Neural progenitor cell (in vitro differentiated cells): ENCODE measurements around the gene FASTKD2. TPM values are rescaled to one million over a fixed set of nuclear protein-coding genes. Genes with fewer than 3 reads are reported as not detected.
"Not testable (repeated sequence)": the region's sequence is repeated elsewhere in the genome, so short reads cannot be mapped to it uniquely, and the experiment has no call there.

Experiments used
- DNase-seq: peaks from one replicate; pipeline ENCODE4 v3.0.0-alpha.2; 2016; ENCODE audit warnings: low spot score
- H2AFZ ChIP-seq: fragments of 200-600 bp; sonication (generic); replicated peaks from 2 replicates; pipeline ENCODE4 v1.6.1; 2016; ENCODE audit warnings: antibody characterized with exemption
- H3F3A ChIP-seq: fragments of 200-600 bp; sonication (generic); 2 replicates; pipeline ENCODE4 v1.6.1; 2016; ENCODE audit warnings: antibody characterized with exemption, low read depth
- H3K27ac ChIP-seq: fragments of 200-600 bp; sonication (generic); 2 replicates; pipeline ENCODE4 v1.5.1; 2016; ENCODE audit warnings: mild to moderate bottlenecking
- H3K27me3 ChIP-seq: fragments of 200-600 bp; sonication (generic); 2 replicates; pipeline ENCODE4 v1.6.1; 2016; ENCODE audit warnings: mild to moderate bottlenecking, moderate library complexity
- H3K36me3 ChIP-seq: fragments of 200-600 bp; sonication (generic); 2 replicates; pipeline ENCODE4 v1.5.1; 2016
- H3K4me1 ChIP-seq: fragments of 200-600 bp; sonication (generic); 2 replicates; pipeline ENCODE4 v1.6.1; 2016; ENCODE audit warnings: mixed run types
- H3K4me2 ChIP-seq: fragments of 200-600 bp; sonication (generic); 2 replicates; pipeline ENCODE4 v1.6.1; 2016
- H3K4me3 ChIP-seq: fragments of 200-600 bp; sonication (generic); 2 replicates; pipeline ENCODE4 v1.5.1; 2016
- H3K79me2 ChIP-seq: fragments of 200-600 bp; sonication (generic); 2 replicates; pipeline ENCODE4 v1.6.1; 2016; ENCODE audit warnings: low read depth
- H3K9ac ChIP-seq: fragments of 200-600 bp; sonication (generic); 2 replicates; pipeline ENCODE4 v1.6.1; 2016
- H3K9me3 ChIP-seq: fragments of 200-600 bp; sonication (generic); 2 replicates; pipeline ENCODE4 v1.5.1; 2016; ENCODE audit warnings: low read depth
- H4K20me1 ChIP-seq: fragments of 200-600 bp; sonication (generic); 2 replicates; pipeline ENCODE4 v1.6.1; 2016; ENCODE audit warnings: low read depth
- H3K27ac Mint-ChIP-seq: 3 replicates; pipeline ENCODE4 v1.8.0; 2021; ENCODE audit warnings: mixed read lengths
- H3K27me3 Mint-ChIP-seq: 2 replicates; pipeline ENCODE4 v1.8.0; 2022; ENCODE audit warnings: low read depth, mild to moderate bottlenecking, inconsistent platforms, moderate library complexity, mixed read lengths; ENCODE audit not compliant: insufficient read depth
- H3K36me3 Mint-ChIP-seq: 3 replicates; pipeline ENCODE4 v1.8.0; 2021; ENCODE audit warnings: mixed read lengths
- H3K4me1 Mint-ChIP-seq: 3 replicates; pipeline ENCODE4 v1.8.0; 2021; ENCODE audit warnings: mixed read lengths
- H3K4me3 Mint-ChIP-seq: 3 replicates; pipeline ENCODE4 v1.8.0; 2021; ENCODE audit warnings: mild to moderate bottlenecking, moderate library complexity, mixed read lengths
- H3K9me3 Mint-ChIP-seq: 3 replicates; pipeline ENCODE4 v1.8.0; 2020; ENCODE audit warnings: mixed read lengths
- CTCF ChIP-seq: fragments of 200-600 bp; sonication (generic); IDR thresholded peaks from 2 replicates; pipeline ENCODE4 v1.5.1; 2017; ENCODE audit warnings: antibody characterized with exemption, mild to moderate bottlenecking
- EZH2 ChIP-seq: fragments of 200-600 bp; sonication (generic); IDR thresholded peaks from 2 replicates; pipeline ENCODE4 v1.6.1; 2017; ENCODE audit warnings: antibody characterized with exemption, mild to moderate bottlenecking, moderate library complexity
- EZH2phosphoT487 ChIP-seq: fragments of 200-600 bp; sonication (generic); IDR thresholded peaks from 2 replicates; pipeline ENCODE4 v1.6.1; 2017; ENCODE audit warnings: antibody characterized with exemption
- total RNA-seq: library from RNA; depleted of rRNA; stranded (reverse); fragments of >200 nt; gene quantifications from 2 replicates; pipeline ENCODE4 v1.2.3, GENCODE V29; 2015; ENCODE audit warnings: low replicate concordance

Gene FASTKD2
- total RNA-seq, 1 donor from 2014 or later = 39.0 TPM

DNA sequence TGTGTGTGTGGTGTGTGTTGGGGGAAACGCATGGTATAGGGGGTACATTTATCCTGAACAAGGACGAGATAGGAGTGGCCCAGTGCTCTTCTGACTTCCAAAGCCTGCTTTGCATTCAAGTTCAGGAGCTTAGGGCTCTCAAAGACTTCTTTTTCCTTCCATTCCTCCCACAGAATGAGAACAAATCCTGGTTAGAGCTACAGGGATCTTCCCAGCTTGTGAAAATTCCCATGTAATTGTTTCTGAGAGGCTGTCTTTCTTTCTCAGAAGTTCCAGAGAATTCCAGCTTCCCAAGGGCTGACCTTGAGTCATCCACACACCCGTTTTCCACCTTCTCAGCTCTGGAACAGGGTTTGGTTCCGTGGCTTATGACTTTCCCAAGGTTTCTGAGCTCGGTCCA, 38.9 kb downstream of the FASTKD2 start:
- H3K36me3 Mint-ChIP-seq = no peaks in the 10 kb centered on the region
- no peak overlapping the region for H3K27ac Mint-ChIP-seq
- H3K4me1 Mint-ChIP-seq = peaks cover 36% of the 10 kb centered on the region
- no peaks in the 10 kb centered on the region for H3K27me3 ChIP-seq
- no peak overlapping the region for H2AFZ ChIP-seq
- no peaks in the 10 kb centered on the region for H3K36me3 ChIP-seq
- no peak overlapping the region for H3K4me2 ChIP-seq
- no peak for DNase-seq
- no peaks in the 10 kb centered on the region for H3F3A ChIP-seq
- H4K20me1 ChIP-seq = no peaks in the 10 kb centered on the region
- peaks cover 4% of the 10 kb centered on the region for H3K4me1 ChIP-seq
- TF ChIP-seq EZH2 (no peak), EZH2phosphoT487 (no peak), CTCF (no peak)
- H3K9me3 ChIP-seq = no peaks in the 10 kb centered on the region
- H3K4me3 ChIP-seq = no peak overlapping the region
- H3K9ac ChIP-seq = no peak overlapping the region
- H3K27me3 Mint-ChIP-seq = no peaks in the 10 kb centered on the region
- no peaks in the 10 kb centered on the region for H3K9me3 Mint-ChIP-seq
- H3K27ac ChIP-seq = no peak overlapping the region
- no peak overlapping the region for H3K4me3 Mint-ChIP-seq
- no peaks in the 10 kb centered on the region for H3K79me2 ChIP-seq

DNA sequence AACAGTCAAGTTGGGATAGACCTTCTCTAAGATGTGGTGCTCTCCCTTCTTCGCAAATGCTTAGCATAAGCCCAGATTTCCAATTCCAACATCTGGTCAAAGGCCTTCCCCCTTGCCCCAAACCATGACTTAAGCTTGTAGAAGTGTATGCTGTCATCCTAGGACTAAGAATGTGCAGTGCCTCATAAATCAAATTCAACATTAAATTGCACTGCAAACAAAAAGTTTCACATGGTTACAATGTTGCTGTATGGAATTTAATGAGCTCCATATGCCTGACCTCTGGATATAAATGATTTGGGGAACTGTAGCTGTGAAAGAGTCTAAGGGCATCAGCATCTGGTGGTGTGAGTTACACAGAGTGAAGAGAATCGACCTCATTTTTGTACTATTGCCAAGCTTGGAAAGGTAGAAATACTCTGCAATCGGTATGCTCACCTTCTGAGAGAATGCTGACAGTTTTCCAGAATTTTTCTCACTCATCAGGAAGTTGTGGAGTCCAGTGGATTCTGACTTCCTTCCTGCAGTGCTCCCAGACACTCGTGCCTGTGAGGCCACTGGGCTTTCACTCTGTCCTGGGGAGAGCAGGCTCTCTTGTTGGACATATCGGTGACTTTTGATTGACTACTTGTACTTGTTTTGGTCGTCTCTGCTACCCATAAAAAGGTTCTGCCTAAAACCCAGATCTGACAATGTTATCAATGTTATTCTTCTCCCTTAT, 40.6 kb downstream of the FASTKD2 start:
- Histone ChIP-seq H3F3A (no peaks in the 10 kb centered on the region), H4K20me1 (no peaks in the 10 kb centered on the region), H3K79me2 (no peaks in the 10 kb centered on the region), H2AFZ (no peak overlapping the region), H3K27me3 (peaks cover 5% of the 10 kb centered on the region), H3K9ac (no peak overlapping the region), H3K27ac (no peak overlapping the region), H3K9me3 (no peaks in the 10 kb centered on the region), H3K4me3 (no peak overlapping the region), H3K4me2 (no peak overlapping the region), H3K4me1 (no peaks in the 10 kb centered on the region), H3K36me3 (no peaks in the 10 kb centered on the region)
- no peak overlapping the region for H3K4me3 Mint-ChIP-seq
- peaks cover 2% of the 10 kb centered on the region for H3K27me3 Mint-ChIP-seq
- no peak for DNase-seq
- H3K36me3 Mint-ChIP-seq = no peaks in the 10 kb centered on the region
- H3K27ac Mint-ChIP-seq = no peak overlapping the region
- no peaks in the 10 kb centered on the region for H3K9me3 Mint-ChIP-seq
- TF ChIP-seq EZH2phosphoT487 (no peak), EZH2 (no peak), CTCF (no peak)
- H3K4me1 Mint-ChIP-seq = peaks cover 27% of the 10 kb centered on the region

DNA sequence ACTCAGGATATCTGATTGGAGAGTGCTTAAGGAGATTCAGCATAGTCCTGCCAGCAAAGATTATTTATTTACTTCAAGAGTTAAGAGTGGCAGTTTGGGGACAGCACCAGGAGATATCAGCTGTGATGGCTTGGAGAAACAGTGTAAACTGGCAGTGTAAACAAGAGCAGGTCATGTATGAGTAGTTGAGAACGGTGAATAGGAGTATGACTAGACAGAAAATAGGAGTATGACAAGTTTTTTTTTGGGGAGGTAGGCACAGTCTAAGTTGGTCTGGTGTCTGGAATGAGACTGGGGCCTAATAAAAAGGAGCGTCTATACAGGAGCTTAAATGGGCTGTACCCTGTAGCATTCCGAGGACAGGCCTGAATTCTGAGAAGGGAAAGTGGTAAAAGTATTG, 42.2 kb downstream of the FASTKD2 start:
- not testable (repeated sequence) for H4K20me1 ChIP-seq, H3K4me1 ChIP-seq, H2AFZ ChIP-seq, H3K36me3 ChIP-seq, DNase-seq, H3K27ac Mint-ChIP-seq, H3K9ac ChIP-seq, H3K9me3 ChIP-seq, H3K4me2 ChIP-seq, H3K79me2 ChIP-seq, H3K27me3 Mint-ChIP-seq, H3K9me3 Mint-ChIP-seq, H3K36me3 Mint-ChIP-seq, H3K4me3 Mint-ChIP-seq, H3K27ac ChIP-seq, H3F3A ChIP-seq, H3K4me3 ChIP-seq
- peaks cover 12% of the 10 kb centered on the region for H3K4me1 Mint-ChIP-seq
- peaks cover 20% of the 10 kb centered on the region for H3K27me3 ChIP-seq

DNA sequence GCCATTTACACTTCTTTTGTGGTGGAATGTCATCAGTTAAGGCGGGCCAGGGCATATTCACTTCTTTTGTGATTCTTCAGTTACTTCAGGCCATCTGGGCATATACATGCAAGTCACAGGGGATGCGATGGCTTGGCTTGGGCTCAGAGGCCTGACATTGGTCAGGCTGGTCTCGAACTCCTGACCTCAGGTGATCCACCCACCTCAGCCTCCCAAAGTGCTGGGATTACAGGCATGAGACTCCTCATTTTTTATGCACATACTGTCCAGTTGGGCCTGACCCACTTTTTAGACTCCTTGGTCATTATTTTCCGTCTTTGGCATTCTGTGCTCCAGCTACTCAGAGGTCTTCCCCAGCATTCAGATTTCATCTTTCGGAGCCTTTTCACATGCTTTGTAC, 47.1 kb downstream of the FASTKD2 start:
- not testable (repeated sequence) for H2AFZ ChIP-seq, H3K27me3 Mint-ChIP-seq, H3K4me2 ChIP-seq, H3K36me3 Mint-ChIP-seq, H3K4me3 Mint-ChIP-seq, H3F3A ChIP-seq, H3K79me2 ChIP-seq, DNase-seq, H3K4me3 ChIP-seq, H3K36me3 ChIP-seq, H3K9me3 ChIP-seq, H3K9me3 Mint-ChIP-seq, H4K20me1 ChIP-seq, H3K27ac Mint-ChIP-seq, H3K9ac ChIP-seq, H3K27ac ChIP-seq, H3K4me1 Mint-ChIP-seq, H3K4me1 ChIP-seq
- H3K27me3 ChIP-seq = peaks cover 22% of the 10 kb centered on the region
